Left renal pelvis (tissue), 4 donors: ENCODE measurements around the gene RARRES1. TPM values are rescaled to one million over a fixed set of nuclear protein-coding genes. Genes with fewer than 3 reads are reported as not detected.
A peak's percentile ranks its signal among the peaks of the same experiment; 100 is the strongest.
"Not testable (repeated sequence)": the region's sequence is repeated elsewhere in the genome, so short reads cannot be mapped to it uniquely, and the experiment has no call there.

Experiments used
- DNase-seq, 4 donors: peaks; one replicate each; pipeline ENCODE4 v3.0.0-alpha.2; 2013; ENCODE audit warnings: low read depth in 4 of 4, low spot score in 3 of 4
- polyA plus RNA-seq, 4 donors: library from polyadenylated mRNA; unstranded; fragments of 120-200 nt; gene quantifications; one replicate each; pipeline ENCODE4 v1.2.1, GENCODE V29; 2013; ENCODE audit not compliant: insufficient read length in 4 of 4

Gene RARRES1
- polyA plus RNA-seq, 4 donors = 8.2 to 37.1 (median 18.6) TPM

GRCh38 chr3:158701420-158702065 lies 30.7 kb downstream of the RARRES1 start:
- DNase-seq = no peak

GRCh38 chr3:158700559-158700958 lies 31.7 kb downstream of the RARRES1 start:
- DNase-seq = no peak

GRCh38 chr3:158696618-158697017 lies 35.6 kb downstream of the RARRES1 start:
- no peak for DNase-seq

GRCh38 chr3:158693866-158694456 lies 38.3 kb downstream of the RARRES1 start:
- not testable (repeated sequence) for DNase-seq

- no peak for DNase-seq
These were observed 47.1 kb downstream of the RARRES1 start for GRCh38 chr3:158685159-158685558.

GRCh38 chr3:158683230-158683962 lies 48.9 kb downstream of the RARRES1 start:
- no peak for DNase-seq

GRCh38 chr3:158680861-158681260 lies 51.4 kb downstream of the RARRES1 start:
- no peak for DNase-seq

- no peak for DNase-seq
These were observed 52.7 kb downstream of the RARRES1 start for GRCh38 chr3:158679547-158680000.

- no peak for DNase-seq
These were observed 53.6 kb downstream of the RARRES1 start for GRCh38 chr3:158678687-158679086.

GRCh38 chr3:158672215-158673176 lies 59.8 kb downstream of the RARRES1 start, which contains the start of gene LXN:
Gene LXN, minus strand, starts transcription at chr3:158672648. Its CDS starts 170 bp downstream, at chr3:158672478.
- DNase-seq = peak; percentile 72 to 74 (median 73)

GRCh38 chr3:158671821-158672214 lies 60.4 kb downstream of the RARRES1 start:
- peak in 1 of 4 donors; percentile 5 for DNase-seq

GRCh38 chr3:158668506-158668905 lies 63.8 kb downstream of the RARRES1 start:
- no peak for DNase-seq

- no peak for DNase-seq
These were observed 65.8 kb downstream of the RARRES1 start for GRCh38 chr3:158666416-158666815.

GRCh38 chr3:158663832-158664231 lies 68.4 kb downstream of the RARRES1 start:
- no peak for DNase-seq

GRCh38 chr3:158663246-158663645 lies 69.0 kb downstream of the RARRES1 start:
- DNase-seq = no peak

GRCh38 chr3:158660711-158661110 lies 71.5 kb downstream of the RARRES1 start:
- no peak for DNase-seq

GRCh38 chr3:158659454-158660237 lies 72.6 kb downstream of the RARRES1 start:
- DNase-seq = peak in 2 of 4 donors; percentile 36 to 42

- DNase-seq = no peak
These were observed 73.4 kb downstream of the RARRES1 start for GRCh38 chr3:158658889-158659288.

- no peak for DNase-seq
These were observed 79.8 kb downstream of the RARRES1 start for GRCh38 chr3:158652463-158652862.

- no peak for DNase-seq
These were observed 81.1 kb downstream of the RARRES1 start for GRCh38 chr3:158651192-158651591.
